HUDEP-2 (cell line): ENCODE measurements around the gene FAM8A1.

ENCODE experiments used
- DNase-seq, 76 experiments: peaks; one replicate each; lab custom pipeline; 2025; ENCODE audit not compliant: unreplicated experiment in 76 of 76; lab: John Stamatoyannopoulos, UW

The FAM8A1 gene

DNA sequence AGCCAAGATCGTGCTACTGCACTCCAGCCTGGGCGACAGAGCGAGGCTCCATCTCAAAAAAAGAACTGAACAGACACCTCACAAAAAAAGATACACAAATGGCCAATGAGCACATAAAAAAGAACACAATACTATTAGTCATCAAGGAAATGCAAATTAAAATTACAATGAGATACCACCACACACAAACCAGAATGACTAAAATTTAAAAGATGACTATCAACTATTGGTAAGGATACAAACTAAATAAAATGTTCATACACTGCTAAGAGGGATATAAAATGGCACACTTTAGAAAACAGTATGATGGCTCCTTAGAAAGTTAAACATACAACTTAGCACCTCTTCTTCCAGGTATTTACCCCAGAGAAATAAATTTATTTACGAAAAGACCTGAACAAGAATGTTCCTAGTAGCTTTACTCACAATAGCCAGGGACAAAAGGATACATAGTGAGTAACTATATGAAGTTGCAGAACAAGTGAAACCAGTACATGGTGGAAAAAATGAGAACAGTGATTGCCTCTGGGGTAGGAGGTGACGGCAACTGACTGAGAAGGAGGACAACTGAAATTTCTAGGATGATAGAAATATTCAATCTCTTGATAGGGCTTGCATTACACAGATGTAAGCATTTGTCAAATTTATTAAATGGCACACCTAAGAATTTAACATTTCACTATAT lies 53.2 kb downstream of the FAM8A1 start:
- no peak for DNase-seq

DNA sequence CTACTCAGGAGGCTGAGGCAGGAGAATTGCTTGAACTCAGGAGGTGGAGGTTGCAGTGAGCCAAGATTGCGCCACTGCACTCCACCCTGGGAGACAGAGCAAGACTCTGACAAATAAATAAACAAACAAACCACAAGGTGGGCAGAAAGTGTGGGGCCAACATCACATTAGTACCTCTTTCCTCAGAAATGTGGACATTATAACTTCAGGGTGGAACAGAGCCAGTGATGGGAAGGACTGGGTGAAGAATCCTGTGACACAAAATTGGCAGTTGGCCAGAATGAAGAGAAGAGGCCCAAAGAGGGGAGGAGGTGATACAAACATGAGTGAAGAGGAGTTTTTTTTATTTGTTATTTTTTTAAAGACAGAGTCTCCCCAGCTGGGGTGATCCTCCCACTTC lies 56.0 kb downstream of the FAM8A1 start:
- peak in 66 of 76 experiments; percentile 7 to 86 (median 60) for DNase-seq

DNA sequence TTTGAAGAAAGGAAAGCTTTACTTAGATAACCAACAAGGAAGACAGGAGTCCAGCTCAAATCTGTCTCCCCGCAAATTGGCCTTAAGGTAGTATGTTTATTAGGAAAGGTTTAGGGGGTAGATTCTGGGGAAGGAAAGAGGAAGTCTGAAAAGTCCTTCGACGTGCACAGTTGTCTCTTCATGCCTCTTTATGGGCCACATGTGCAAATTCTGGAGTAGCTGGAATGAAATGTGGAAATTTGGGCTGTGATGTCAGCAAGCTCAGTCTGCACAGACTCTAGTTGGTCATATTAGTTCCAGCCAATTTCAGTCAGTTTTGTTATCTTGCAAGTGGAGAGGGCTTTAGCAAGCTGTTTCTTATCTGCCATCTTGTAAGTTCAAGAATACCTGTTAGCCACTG lies 56.5 kb downstream of the FAM8A1 start:
- DNase-seq, result peak in 11 of 76 experiments; percentile 18 to 60 (median 31)
